D721Med (cell line): ENCODE results near the gene SHC1.

Experiments used
- DNase-seq: peaks from one replicate; pipeline ENCODE4 v3.0.0; 2011; ENCODE audit warnings: low spot score; ENCODE audit not compliant: insufficient read length
- FAIRE-seq: peaks from 2 replicates; lab custom pipeline; 2011; peaks lifted over from hg19 to GRCh38; lab: Jason Lieb, UNC
- CTCF ChIP-seq: IDR thresholded peaks from 2 replicates; pipeline ENCODE4 v1.5.1; 2012; ENCODE audit warnings: mild to moderate bottlenecking, control low read depth; ENCODE audit not compliant: insufficient read depth; ENCODE audit errors: missing control alignments

The SHC1 gene

GRCh38 chr1:154936555-154937084 is 33.9 kb downstream of the SHC1 start, which contains the start of gene PMVK:
TSS of gene PMVK (minus strand) at chr1:154936719. CDS start at chr1:154936685, 34 bp downstream.
- TF ChIP-seq CTCF = peak; percentile 45
- DNase-seq (peak; percentile 99), FAIRE-seq (no peak)

GRCh38 chr1:154935749-154936554 is 34.6 kb downstream of the SHC1 start:
- DNase-seq (no peak), FAIRE-seq (no peak)
- TF ChIP-seq CTCF = no peak

GRCh38 chr1:154934358-154934948 is 36.1 kb downstream of the SHC1 start:
- DNase-seq (no peak), FAIRE-seq (no peak)
- TF ChIP-seq CTCF = no peak

GRCh38 chr1:154931940-154932487 is 38.5 kb downstream of the SHC1 start:
- DNase-seq (no peak), FAIRE-seq (no peak)
- no peak for TF ChIP-seq CTCF

GRCh38 chr1:154926201-154926600 is 44.3 kb downstream of the SHC1 start:
- FAIRE-seq (no peak), DNase-seq (no peak)
- TF ChIP-seq CTCF = no peak

GRCh38 chr1:154925335-154926170 is 45.0 kb downstream of the SHC1 start:
- FAIRE-seq = no peak
- no peak for TF ChIP-seq CTCF
- DNase-seq = no peak
